Keratinocyte (primary cell): ENCODE measurements around the gene ST6GAL1.
"Not testable (repeated sequence)": the region's sequence is repeated elsewhere in the genome, so short reads cannot be mapped to it uniquely, and the experiment has no call there.

Experiments used
- CTCF ChIP-seq, 3 experiments: IDR thresholded peaks in 1 of 3; conservative IDR thresholded peaks in 1 of 3; optimal IDR thresholded peaks in 1 of 3; 2 replicates in 2 of 3; 3 replicates in 1 of 3; pipeline versions ENCODE3 to v1.5.1; 2011; ENCODE audit warnings: low read length in 3 of 3, mild to moderate bottlenecking in 3 of 3, moderate library complexity in 2 of 3, control low read depth in 1 of 3, inconsistent platforms in 1 of 3; ENCODE audit not compliant: insufficient read depth in 2 of 3; ENCODE audit errors: extremely low read depth in 1 of 3
- EZH2 ChIP-seq: IDR thresholded peaks from one replicate; pipeline ENCODE4 v1.6.1; 2012; ENCODE audit warnings: inconsistent platforms, mild to moderate bottlenecking, low read length, moderate library complexity

GRCh38 chr3:186884868-186885267, 45.5 kb upstream of the ST6GAL1 start:
- not testable (repeated sequence) for TF ChIP-seq EZH2; CTCF (optimal IDR thresholded peaks at IDR 0.05 in 1 of 3, IDR thresholded peaks at IDR 0.05 in 1 of 3, conservative IDR thresholded peaks at IDR 0.05 in 1 of 3; ENCODE audit: extremely low read depth in 1 of 3, insufficient read depth in 2 of 3, low read length in 3 of 3)
